GM23248 (cell line): ENCODE results near the gene RANGAP1.

Experiments
- EZH2 ChIP-seq: fragments of 200-600 bp; sonication (generic); IDR thresholded peaks from 2 replicates; pipeline ENCODE4 v1.6.1; 2018; ENCODE audit warnings: antibody characterized with exemption, mild to moderate bottlenecking; ENCODE audit not compliant: insufficient read depth, poor library complexity, severe bottlenecking
- EZH2phosphoT487 ChIP-seq: fragments of 200-600 bp; sonication (generic); IDR thresholded peaks from 2 replicates; pipeline ENCODE4 v1.6.1; 2018; ENCODE audit warnings: antibody characterized with exemption, moderate library complexity, mild to moderate bottlenecking, low read depth; ENCODE audit not compliant: insufficient read depth

GRCh38 chr22:41308054-41308453 is 22.1 kb upstream of the RANGAP1 start:
- TF ChIP-seq EZH2 (no peak), EZH2phosphoT487 (no peak)
